Vagina (tissue), 2 donors: ENCODE results near the gene ZBTB47.

ENCODE experiments used
- POLR2A ChIP-seq, 2 donors: fragments of 450-650 bp; IDR thresholded peaks; one replicate each; pipeline ENCODE4 v1.6.1; 2017; ENCODE audit warnings: antibody characterized with exemption in 2 of 2, mild to moderate bottlenecking in 2 of 2, moderate library complexity in 2 of 2
- TF ChIP-seq, protein P1 (sequence below), 3 experiments: fragments of 450-650 bp in 2 of 3; fragments of 200-600 bp in 1 of 3; sonication (generic) in 1 of 3; IDR thresholded peaks; one replicate each; pipeline ENCODE4 v1.5.1; 2017 to 2019; ENCODE audit warnings: antibody characterized with exemption in 3 of 3, mild to moderate bottlenecking in 2 of 3, moderate library complexity in 2 of 3

DNA sequence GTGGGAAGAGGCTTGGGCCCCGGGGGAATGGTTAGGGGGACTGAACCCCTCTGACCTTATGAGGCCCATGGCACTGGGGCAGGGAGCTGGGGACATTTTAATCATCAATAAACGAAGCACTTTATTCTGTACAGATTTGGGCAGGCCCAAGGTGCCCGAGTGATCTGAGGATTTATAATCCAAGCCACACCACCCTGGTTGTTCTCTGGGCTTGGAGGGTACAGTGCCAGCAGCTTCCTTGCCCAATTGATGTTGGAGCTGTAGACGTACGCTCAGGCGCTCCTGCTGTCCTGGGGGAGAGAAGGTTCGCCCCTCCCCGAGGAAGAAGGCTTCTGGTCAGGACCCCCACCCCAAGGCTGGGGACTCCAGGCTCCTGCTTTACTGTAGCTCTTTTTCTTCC, 12.5 kb downstream of the ZBTB47 start:
- no peak for TF ChIP-seq POLR2A (IDR thresholded peaks at IDR 0.05)
- TF ChIP-seq, protein P1, sequence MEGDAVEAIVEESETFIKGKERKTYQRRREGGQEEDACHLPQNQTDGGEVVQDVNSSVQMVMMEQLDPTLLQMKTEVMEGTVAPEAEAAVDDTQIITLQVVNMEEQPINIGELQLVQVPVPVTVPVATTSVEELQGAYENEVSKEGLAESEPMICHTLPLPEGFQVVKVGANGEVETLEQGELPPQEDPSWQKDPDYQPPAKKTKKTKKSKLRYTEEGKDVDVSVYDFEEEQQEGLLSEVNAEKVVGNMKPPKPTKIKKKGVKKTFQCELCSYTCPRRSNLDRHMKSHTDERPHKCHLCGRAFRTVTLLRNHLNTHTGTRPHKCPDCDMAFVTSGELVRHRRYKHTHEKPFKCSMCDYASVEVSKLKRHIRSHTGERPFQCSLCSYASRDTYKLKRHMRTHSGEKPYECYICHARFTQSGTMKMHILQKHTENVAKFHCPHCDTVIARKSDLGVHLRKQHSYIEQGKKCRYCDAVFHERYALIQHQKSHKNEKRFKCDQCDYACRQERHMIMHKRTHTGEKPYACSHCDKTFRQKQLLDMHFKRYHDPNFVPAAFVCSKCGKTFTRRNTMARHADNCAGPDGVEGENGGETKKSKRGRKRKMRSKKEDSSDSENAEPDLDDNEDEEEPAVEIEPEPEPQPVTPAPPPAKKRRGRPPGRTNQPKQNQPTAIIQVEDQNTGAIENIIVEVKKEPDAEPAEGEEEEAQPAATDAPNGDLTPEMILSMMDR (IDR thresholded peaks at IDR 0.05) = no peak
